GM19438 (cell line): ENCODE results near the gene MKI67.
"Not testable (repeated sequence)": the region's sequence is repeated elsewhere in the genome, so short reads cannot be mapped to it uniquely, and the experiment has no call there.

Experiments used
- ATAC-seq: cut with Tn5 transposase; IDR thresholded peaks from one replicate; pipeline ENCODE4 v1.9.1; 2021; ENCODE audit warnings: low read depth; ENCODE audit not compliant: unreplicated experiment

Gene MKI67

DNA sequence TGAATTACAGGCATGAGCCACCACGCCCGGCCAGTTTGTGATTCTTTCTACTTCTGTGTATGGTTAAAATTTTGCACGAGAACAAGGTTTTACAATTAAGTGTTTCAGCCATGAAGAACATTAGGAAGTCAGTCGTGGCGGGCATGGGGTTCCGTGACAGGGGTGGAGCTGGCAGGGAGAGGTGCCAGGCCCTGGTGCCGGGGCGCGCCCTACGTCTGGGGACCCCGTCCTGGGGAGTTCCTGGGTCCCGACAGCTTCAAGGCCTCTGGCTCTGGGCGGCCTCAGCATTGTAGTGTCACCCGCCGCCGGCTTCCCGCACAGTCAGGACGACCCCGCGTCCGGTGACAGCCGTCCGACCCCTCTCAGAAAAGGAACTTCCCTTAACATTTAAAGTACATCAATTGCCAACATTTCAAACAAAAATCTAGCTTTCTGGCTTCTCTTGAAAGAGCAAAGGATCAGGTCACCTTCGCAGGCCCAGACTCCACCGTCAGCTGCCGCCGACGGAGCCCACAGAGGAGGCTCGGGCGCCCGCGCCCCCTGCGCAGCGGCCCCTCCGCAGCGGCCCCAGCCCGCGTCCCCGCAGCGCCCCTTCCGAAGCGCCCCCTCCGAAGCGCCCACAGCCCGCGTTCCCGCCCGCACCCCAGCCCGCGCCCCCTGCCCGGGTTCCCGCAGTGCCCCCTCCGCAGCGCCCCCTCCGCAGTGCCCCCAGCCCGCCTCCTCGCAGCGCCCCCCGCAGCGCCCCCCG lies 23.2 kb upstream of the MKI67 start:
- ATAC-seq = no peak

DNA sequence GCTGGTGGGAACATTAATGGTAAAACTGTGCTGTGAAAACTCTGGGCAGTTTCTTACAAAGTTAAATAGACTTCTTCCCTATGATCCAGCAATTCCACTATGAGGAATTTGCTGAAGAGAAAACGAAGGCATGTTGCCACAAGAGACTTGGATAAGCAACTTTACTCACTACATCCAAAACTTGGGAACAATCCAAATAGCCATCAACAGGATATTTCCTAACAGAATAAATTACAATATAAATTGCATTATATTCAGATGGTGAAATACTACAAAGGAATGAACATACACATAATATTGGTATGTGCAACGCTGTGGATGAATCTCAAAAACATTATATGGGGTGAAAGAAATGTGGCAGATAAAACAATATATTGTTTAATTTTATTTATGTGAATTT lies 21.4 kb upstream of the MKI67 start:
- ATAC-seq = no peak

DNA sequence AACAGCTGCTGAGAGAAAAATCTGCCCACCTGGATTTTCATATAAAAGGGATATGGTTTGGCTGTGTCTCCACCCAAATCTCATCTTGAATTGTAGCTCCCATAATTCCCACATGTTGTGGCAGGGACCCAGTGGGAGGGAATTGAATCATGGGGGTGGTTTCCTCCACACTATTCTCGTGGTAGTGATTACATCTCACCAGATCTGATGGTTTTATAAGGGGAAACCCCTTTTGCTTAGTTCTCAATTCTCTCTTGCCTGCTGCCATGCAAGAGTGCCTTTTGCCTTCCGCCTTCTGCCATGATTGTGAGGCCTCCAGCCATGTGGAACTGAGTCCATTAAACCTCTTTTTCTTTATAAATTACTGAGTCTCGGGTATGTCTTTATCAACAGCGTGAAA lies 20.8 kb upstream of the MKI67 start:
- ATAC-seq = no peak

DNA sequence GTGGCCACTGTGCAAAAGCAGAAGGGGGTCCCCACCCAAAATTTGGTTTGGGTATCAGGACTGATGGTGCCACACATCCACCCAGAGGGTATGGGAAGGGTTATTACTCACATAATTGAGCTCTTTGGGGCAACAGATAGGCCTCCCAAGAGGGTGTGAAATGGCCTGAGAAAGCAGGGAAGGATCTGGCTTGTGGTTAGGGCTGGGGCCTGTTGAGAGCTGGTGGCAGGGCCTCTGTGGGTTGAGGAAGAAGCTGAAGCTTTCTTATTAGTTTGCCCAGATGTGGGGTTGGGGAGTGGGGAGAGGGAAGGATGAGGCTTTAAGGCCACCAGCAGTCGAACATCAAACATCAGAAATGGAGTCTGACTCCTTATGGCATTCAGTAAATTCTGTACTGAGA lies 18.3 kb upstream of the MKI67 start:
- ATAC-seq = no peak

DNA sequence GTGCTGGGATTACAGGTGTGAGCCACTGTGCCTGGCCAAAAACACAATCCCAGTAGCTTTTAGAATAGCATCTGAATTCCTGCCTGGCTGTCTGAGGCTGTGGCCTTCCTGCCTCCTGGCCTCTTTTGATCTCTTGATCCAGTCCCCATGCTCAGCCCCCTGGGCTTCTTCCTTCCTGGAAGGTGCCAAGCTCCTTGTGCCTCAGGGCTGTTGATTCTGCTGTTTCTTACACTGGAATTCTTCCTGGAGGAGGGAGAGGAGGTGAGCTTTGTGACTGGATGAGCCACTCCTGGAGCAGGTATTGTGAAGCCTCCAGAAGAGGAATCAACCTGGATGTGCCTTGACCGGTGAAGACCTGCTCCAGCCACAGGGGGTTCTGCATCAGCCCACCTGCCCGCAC lies 17.3 kb upstream of the MKI67 start:
- no peak for ATAC-seq

DNA sequence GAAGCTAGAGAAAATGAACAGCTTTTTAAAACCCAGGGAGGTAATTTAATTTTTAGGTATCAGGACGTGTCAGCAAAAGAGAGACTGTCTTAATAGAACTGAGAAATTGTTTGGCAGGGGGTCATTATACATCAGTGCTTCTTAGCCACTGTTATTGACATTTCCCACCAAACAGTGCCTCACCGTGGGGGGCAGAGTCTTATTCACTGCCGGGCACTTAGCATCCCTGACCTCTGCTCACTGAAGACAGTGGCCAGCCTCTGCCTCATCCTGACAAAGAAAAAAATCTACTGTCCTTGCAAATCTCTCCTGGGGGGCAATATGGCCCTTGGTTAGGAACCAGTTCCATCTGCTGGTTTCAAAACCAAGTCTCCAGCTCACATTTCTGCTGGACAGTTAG lies 14.2 kb upstream of the MKI67 start:
- no peak for ATAC-seq

DNA sequence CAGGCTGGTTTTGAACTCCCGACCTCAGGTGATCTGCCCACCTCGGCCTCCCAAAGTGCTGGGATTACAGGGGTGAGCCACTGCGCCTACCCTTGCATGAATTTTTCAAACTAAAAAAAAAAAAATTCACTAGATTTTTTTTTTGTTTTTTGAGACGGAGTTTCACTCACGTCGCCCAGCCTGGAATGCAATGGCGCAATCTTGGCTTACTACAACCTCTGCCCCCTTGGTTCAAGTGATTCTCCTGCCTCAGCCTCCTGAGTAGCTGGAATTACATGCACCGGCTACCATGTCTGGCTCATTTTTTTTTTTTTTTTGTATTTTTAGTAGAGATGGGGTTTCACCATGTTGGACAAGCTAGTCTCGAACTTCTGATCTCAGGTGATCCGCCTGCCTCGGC lies 12.2 kb upstream of the MKI67 start:
- not testable (repeated sequence) for ATAC-seq

DNA sequence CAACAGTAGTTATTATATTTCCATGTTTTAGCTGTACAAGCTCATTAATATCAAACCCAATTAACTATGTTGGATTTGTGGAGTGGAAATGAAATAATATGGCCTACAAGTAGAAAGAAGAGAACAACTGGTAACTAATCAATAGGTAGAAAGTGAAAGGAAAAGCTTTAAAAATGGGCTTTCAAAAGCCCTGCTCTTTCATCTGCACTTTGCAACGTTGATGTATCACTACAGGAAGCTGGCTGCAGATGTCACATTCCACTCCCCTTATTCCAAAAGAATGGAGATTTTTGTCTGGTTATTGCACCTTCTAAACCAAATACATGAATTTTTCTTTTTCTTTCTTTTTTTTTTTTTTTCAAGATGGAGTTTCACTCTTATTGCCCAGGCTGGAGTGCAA lies 11.7 kb upstream of the MKI67 start:
- ATAC-seq = peak; percentile 54

DNA sequence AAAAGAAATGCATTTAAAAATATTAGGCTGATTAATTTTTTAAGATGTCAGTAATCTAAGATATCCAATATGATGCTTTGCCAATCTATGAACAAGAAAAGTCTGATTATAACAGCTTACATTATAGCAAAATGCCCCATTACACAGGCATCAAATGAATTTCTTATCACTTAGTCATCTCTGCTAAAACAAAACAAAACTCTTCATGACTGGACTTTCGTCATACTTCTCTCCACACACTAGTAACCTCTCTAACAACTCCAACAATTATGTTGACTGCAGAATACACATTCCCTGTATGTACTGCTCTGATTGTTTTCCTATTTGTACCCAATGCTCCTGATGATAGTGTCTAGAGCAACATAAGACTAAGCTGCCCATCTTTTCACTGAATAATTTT lies 3.8 kb upstream of the MKI67 start:
- ATAC-seq = no peak

DNA sequence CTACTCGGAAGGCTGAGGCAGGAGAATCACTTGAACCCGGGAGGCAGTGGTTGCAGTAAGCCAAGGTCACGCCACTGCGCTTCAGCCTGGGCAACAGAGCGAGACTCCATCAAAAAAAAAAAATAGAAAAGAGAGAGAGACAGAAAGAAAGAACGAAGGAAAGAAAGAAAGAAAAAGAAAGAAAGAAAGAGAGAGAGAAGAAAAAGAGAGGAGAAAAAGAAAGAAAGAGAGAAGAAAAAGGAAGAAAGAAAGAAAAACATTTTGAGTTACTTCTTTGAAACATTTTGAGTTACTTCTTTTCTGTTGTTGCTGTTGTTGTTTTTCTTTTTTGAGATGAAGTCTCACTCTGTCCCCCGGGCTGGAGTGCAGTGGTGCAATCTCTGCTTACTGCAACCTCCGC lies 2.4 kb upstream of the MKI67 start:
- no peak for ATAC-seq

DNA sequence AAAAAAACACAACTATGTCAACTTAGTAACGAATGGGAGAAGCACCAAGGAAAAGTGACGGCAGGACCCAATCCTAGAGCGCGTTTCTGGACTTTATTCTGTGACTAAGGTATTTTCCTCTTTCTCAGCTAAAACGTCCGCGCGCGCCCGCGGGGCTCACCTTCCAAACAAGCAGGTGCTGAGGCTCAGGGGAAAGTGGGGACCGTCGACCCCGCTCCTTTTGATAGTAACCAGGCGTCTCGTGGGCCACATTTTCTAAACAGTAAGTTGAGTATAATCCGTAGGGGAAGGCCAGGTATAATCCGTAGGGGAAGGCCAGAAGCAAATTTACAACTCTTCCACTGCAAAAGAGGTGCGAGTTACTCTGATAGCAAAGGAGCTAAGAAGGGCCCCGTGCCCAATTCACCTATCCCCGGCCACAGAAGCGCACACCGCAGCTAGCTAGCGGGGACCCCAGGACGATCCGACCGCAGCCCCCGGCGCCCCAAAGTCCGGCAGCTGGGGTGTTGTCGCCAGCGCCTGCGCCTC lies 743 bp downstream of the MKI67 start:
- no peak for ATAC-seq

DNA sequence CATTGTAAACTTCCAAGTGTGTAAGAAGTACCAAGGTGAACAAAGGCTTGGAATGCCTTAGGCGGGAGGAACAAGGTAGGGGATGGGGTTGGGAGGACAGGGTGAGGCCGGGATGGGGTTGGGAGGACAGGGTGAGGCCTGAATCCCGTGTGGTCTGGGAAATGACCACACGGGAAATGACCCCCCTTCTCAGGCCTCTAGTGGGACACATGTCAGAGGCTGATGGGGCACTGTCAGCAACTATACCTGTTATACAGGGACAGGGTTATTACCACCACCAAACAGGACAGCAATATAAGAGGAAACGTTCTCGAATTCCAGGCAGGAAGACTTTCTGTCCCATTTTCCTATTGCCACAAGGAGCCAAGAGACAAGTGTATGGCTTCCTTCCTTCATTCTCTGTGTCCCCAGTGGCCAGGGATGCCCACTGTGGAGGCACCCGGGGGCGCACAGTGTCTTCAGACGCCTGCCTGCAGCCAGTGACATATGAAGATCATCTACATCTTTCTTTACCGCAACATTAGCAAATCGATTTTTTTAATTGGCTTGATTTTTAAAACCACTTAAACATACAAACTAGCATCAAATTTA lies 1.3 kb downstream of the MKI67 start:
- ATAC-seq = no peak

DNA sequence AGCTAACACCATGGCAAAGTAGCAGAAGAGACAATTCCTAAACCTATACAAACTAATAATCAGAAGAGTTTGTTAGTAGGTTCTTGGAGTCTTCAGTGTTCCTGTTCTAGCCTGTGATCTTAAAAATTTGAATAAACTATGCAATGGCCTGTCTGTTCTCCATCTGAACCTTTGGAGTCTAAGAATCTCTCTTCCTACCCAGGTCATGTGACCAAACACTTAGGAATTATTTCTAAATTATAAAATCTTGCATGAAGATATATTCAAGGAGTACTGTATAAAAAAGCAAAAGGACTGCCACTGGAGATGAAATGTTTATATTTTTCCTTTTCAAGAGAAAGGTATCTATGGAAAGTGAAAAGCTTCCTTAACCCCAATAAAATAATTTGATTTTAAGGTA lies 2.4 kb downstream of the MKI67 start:
- ATAC-seq = no peak

DNA sequence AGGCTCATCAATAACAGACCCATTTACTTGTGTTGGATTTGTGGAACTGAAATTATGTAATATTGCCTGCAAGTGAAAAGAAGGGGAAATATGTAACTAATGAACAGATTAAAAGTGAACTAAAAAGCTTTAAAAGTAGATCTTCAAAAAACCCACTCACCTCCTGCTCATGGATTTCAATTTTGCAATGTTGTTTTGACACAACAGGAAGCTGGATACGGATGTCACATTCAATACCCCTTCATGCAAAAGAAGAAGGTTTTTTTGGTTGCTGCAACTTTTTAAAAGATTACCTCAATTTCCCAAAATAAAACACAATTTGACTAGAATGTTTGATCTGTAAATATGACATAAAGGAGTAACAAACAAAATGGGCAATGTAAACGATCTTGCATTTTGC lies 3.3 kb downstream of the MKI67 start:
- no peak for ATAC-seq

DNA sequence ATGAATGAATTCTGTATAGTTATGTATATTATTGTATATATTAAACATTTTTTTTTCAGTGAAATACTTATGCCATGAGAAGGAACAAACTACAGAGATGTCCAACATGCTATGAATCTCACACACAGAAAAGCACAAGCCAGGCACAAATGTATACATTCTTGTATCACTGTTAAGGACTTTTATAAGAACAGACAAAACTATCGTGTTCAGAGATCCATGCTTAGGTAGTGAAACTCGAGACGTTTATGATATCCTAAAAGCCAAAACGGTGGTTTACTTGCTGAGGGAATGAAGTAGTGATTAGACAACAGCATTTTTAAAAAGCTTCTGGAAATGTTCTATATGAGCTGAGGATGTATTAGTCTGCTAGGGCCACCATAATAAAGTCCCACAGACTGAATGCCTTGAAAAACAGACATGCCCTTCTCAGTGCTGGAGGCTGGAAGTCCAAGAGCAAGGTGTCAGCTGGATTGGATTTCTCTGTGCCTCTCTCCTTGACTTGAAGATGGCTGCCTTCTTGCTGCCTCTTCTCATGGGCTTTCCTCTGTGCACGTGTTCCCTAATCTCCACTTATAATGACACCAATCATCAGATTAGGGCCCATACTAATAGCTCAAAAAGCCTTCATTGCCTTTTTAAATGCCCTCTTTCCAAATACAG lies 4.3 kb downstream of the MKI67 start:
- ATAC-seq = no peak

DNA sequence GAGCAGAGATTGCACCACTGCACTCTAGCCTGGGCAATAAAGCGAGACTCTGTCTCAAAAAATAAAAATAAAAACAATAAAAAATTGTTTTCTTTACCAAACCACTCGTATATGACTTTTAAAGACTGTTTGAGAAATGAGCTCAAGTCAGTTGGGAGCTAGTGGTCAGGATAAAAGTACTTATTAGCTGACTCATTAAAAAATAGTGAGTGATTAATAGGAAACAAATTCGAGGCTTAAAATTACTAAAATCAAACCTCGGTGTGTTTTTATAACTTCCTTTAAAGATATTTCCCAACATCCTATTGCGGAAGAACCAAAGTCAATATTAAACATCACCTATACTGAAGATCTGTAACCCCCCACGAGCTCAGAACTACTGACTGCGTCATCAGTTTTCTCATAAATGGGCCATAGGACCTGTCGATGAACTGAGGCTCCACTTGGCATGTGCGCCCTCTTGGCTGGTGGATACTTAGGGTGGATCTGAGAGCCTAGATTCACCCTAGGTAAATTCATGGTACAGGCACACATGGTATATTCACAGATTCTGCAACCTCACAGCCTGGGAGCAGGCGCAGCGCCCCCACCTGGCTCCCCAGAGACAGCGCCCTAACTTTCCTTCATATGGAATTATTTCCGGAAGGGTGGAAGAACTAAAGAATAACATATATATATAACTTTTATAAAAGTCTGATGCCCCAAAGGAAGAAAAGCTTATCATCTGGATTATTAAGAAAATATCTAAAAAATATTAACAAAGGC lies 9.2 kb downstream of the MKI67 start:
- no peak for ATAC-seq

DNA sequence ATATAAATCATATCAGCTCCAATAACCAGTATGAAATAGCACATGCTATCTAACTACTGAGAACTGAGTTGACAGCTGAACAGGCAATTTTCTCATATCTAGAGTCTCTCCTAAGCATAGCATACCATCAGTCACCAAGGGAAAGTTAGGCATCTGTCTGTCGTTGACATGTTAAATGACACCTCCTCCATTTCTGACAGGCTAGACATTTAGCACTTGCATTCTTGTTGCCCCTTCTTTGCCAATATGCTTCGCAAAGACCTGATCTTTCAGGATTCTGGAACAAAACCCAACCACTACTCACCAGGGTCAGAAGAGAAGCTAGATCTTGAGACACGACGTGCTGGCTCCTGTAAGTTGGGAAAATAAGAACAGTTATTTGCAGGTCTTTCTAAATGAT lies 10.0 kb downstream of the MKI67 start:
- ATAC-seq = no peak

DNA sequence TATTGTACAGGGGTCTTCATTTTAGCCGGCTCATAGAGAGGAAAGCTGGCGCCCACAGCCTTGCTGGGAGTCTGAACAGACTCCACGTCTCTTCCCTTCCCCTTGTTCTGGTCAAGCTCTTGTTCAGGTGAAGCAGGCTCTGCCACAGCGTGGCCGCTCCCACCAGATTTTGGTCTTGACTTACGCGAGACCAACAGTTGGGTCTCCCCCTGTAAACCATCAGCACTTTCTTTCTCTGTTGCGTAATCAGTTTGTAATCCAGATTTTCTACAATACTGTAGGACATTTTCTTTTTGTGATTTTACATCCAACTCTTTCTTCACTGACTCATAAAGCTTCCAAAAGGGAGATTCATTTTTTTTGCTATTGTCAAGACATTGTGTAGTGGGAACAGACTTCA lies 10.9 kb downstream of the MKI67 start:
- ATAC-seq = no peak

DNA sequence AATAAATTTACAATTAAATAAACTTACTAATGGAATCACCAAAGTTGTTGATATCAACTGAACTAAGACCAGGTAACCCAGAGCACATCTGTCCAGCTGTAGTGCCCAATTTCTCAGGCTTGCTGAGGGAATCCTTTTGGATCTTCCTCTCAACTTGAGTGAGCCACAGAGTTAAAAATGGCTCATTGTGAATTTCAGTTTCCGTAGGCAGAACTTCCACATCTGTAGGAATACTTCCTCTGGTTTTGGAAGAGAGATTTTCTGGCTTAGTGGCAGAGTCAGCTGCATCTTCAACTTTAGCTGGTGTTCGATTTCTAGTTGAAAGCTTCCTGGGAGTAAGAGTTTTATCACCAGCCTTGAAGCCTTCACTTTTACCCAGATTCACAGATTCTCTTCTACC lies 11.3 kb downstream of the MKI67 start:
- ATAC-seq = no peak

DNA sequence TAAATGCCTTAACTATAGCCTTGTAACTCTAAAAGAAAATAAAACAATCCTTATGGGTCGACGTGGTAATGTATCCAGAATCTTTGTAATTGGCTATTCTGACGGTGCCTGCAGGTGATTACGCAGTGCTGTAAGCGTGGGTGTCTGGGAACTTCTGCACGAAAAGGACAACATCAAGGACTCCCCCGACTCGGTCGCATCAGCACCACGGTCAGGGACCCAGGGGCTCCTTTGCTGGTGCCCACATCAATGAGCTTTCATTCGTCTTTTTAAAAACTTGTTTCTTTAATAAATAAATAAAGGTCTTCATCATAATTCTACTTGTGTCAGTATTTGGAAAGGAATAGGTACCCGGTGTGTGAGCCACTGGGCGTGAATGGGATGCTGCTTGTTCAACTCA lies 13.2 kb downstream of the MKI67 start:
- ATAC-seq = no peak

DNA sequence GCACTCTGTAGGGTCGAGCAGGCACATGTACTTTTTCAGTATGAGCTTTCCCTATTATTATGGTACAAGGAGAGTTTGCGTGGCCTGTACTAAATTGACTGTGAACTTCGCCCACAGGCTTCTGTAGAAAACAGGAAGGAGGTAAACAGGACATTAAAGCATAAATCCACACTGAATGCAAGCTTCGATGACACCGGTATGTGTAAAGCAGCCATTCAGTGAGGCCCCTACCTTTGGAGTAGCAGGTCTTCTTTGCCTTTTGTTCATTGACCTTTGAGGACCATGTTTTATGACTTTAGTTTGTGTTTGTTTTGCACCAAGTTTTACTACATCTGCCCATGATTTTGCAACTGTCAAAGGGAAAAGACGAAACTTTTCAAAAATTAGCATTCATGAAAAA lies 14.5 kb downstream of the MKI67 start:
- no peak for ATAC-seq
